Spleen (tissue), 7 donors: ENCODE results near the gene PSME2.

Experiments used
- CTCF ChIP-seq, 11 experiments: fragments of 200-600 bp in 7 of 11; fragments of 450-650 bp in 4 of 11; sonication (generic) in 4 of 11; IDR thresholded peaks in 8 of 11; conservative IDR thresholded peaks in 3 of 11; 1 replicate in 7 of 11; 2 replicates in 4 of 11; pipeline versions ENCODE4 v1.4.0 to v1.8.0; 2016 to 2021; ENCODE audit warnings: antibody characterized with exemption in 11 of 11, inconsistent platforms in 4 of 11, mild to moderate bottlenecking in 1 of 11
- POLR2A ChIP-seq, 3 donors: fragments of 450-650 bp; IDR thresholded peaks; one replicate each; pipeline ENCODE4 v1.5.1; 2017; ENCODE audit warnings: antibody characterized with exemption in 3 of 3, mild to moderate bottlenecking in 1 of 3
- POLR2AphosphoS5 ChIP-seq, 3 donors: sonication (generic); formaldehyde crosslinking; IDR thresholded peaks; one replicate each; pipeline ENCODE4 v1.5.1; 2017; ENCODE audit warnings: antibody characterized with exemption in 3 of 3
- donor health status: DM: no; HTN: no; CAD: no; lungs with moderate emphysema.
- donor health status: DM: no; HTN: no; CAD: no.
- donor health status: DM: no; HTN: no; CAD: no.

- peak in 1 of 11 experiments; percentile 5 for TF ChIP-seq CTCF (IDR thresholded peaks at IDR 0.05 in 8 of 11, conservative IDR thresholded peaks at IDR 0.05 in 3 of 11)
- no peak for TF ChIP-seq POLR2A (IDR thresholded peaks at IDR 0.05)
- TF ChIP-seq POLR2AphosphoS5 (IDR thresholded peaks at IDR 0.05): peak in 2 of 3 donors; percentile 87 to 91
Measured at GRCh38 chr14:24095271-24096068, 50.9 kb downstream of the PSME2 start.
